GM18868 (cell line): Measurements from ENCODE around the gene KDM1B.
"Not testable (repeated sequence)": the region's sequence is repeated elsewhere in the genome, so short reads cannot be mapped to it uniquely, and the experiment has no call there.

Source experiments
- ATAC-seq: cut with Tn5 transposase; IDR thresholded peaks from one replicate; pipeline ENCODE4 v1.9.1; 2021; ENCODE audit warnings: mild to moderate bottlenecking, moderate library complexity; ENCODE audit not compliant: unreplicated experiment

The KDM1B gene

DNA sequence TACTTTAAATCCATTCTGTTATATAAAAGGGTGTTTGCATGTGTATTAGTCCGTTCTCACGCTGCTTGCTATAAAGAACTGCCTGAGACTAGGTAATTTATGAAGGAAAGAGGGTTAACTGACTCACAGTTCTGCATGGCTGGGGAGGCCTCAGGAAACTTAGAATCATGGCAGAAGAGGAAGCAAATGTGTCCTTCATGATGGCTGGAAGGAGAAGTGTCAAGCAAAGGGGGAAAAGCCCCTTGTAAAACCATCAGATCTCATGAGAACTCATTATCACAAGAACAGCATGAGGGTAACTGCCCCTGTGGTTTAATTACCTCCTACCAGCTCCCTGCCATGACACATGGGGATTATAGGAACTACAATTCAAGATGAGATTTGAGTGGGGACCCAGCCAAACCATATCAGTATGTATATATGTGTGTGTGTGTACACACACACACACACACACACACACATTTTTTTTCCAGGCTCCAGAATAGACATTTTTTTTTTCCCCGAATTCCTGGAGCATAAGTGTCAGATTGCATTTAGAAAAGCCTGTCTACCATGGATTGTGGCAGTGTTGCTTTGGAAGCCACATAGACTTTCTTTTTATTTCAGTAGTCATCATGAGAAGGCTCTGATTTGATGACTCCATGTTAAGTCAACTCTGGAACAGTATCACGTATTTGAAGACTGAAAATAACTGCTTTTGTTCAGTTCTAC, 31.5 kb downstream of the KDM1B start:
- ATAC-seq, result peak; percentile 67

GRCh38 chr6:18187701-18188100, 32.5 kb downstream of the KDM1B start:
- no peak for ATAC-seq

DNA sequence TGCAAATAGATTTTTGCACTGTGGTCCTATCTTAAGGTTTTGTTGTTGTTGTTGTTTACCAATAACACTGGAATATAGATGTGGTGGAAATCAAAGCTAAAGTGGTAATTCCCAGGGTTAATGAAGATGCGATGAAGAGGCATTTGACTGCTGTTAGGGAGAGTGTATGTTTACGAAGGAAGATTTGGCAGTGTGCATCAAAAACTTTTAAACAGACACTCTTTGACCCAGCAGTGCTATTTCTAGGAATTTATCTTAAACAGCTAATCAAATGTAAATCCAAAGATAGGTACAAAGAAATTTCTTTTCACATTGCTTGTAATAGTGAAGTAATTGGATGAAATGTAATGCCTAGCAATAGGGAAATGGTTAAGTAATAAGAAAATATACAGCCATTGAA, 34.0 kb downstream of the KDM1B start:
- ATAC-seq, result no peak

- no peak for ATAC-seq
Observed at GRCh38 chr6:18192026-18192425, 36.8 kb downstream of the KDM1B start.

DNA sequence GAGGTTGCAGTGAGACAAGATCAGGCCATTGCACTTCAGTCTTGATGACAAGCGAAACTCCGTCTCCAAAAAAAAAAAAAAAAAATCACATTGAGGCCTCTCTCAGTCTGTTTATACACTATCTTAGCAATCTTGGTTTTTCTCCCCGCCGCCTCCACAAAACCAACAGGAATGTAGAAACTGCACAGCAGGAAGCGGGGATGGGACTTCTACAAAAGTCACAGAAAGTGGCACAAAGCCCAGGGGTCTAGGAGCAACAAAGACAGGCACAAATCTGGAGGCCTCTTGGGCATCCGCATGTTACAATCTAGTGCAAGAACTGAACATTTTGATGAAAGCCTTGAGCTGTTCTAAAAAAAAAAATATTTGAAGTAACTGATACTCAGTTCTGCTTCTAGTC, 48.6 kb downstream of the KDM1B start:
- ATAC-seq, result no peak

GRCh38 chr6:18204691-18205090, 49.5 kb downstream of the KDM1B start:
- ATAC-seq, result no peak

- ATAC-seq, result no peak
Observed at GRCh38 chr6:18206591-18206990, 51.4 kb downstream of the KDM1B start.

DNA sequence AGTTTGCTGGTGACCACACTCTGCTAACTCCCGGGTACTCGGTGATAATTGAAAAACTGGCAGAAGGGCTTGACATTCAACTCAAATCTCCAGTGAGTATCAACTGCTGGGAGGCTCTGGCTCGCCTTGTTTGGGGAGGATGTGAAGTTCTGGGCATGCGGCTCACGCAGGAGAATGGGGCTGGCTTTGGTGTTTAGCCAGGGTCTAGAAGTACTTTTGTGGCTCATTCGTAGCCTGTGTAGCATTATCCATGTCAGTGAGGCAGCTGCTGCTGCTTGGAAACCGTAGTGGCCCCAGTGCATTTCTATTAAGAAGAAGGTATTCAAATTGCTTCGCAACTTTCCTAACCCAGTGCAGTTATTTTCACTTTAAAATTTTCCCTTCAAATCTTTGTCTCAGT, 52.2 kb downstream of the KDM1B start:
- ATAC-seq, result no peak

DNA sequence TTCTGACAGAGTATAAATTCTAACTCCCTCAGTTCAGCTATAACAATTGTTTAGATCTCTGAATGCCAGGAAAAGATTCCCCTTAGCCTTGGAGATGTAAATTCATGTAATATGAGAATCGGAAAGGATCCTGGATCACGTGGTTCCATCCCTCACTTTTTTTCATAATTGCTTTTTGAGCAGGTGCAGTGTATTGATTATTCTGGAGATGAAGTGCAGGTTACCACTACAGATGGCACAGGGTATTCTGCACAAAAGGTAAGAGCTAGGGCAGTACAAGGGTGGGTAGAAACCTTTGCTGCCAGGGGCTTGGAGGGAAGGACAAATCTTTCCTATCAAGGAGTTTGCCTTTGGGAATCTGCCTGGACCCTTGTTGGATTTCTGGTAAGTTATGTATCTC, 52.7 kb downstream of the KDM1B start:
- ATAC-seq, result no peak

DNA sequence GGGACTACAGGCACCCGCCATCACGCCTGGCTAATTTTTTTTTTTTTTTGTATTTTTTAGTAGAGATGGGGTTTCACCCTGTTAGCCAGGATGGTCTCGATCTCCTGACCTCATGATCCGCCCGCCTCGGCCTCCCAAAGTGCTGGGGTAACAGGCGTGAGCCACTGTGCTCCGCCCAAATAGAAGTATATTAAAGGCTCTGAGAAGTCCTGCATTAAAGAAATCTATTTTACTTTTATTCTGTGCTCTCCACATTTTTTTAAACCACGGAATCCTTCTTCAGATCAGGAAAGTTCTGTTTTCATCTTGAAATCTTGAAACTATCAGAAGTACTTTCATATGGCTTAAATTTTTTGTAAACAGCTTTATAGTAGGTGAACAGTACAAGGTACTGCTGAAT, 53.6 kb downstream of the KDM1B start:
- ATAC-seq, result not testable (repeated sequence)

- no peak for ATAC-seq
Observed at GRCh38 chr6:18209539-18210197, 54.4 kb downstream of the KDM1B start.

GRCh38 chr6:18210707-18211106, 55.5 kb downstream of the KDM1B start:
- ATAC-seq, result no peak

GRCh38 chr6:18211338-18211737, 56.1 kb downstream of the KDM1B start:
- ATAC-seq, result peak; percentile 95

DNA sequence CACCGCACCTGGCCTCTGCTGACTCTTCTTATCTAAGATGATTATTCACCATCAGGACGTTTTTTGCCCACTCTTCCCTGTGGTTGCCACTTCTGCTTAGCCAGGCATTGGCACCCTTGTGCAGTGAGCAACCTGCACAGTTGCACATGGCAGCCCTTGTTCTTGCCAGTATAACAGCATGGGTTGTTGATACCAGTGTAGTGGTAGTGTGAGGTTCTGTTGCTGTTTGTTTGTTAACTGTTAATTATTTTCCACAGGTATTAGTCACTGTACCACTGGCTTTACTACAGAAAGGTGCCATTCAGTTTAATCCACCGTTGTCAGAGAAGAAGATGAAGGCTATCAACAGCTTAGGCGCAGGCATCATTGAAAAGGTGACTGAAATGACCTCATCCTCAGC, 57.0 kb downstream of the KDM1B start:
- no peak for ATAC-seq

- ATAC-seq, result no peak
Observed at GRCh38 chr6:18213439-18213838, 58.2 kb downstream of the KDM1B start.

DNA sequence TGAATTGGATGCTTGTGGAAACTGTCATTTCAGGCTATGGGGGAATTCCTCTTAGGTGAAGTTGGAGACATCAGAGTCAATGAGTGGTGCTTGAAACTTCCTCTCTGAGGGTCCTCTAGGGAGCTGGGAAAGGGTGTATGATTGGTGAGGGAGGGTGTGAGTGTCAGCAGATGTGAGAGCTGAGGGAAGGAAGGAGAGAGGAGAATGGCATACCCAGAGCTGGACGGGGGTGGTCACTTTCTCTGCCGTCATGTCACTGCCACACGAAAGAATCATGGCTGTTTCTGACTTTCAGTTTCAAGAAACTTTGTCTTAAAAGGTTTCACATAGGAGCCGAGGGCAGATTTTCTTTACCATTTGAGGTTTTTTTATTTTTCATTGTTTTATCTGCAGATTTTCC, 58.8 kb downstream of the KDM1B start:
- ATAC-seq, result peak; percentile 20

- no peak for ATAC-seq
Observed at GRCh38 chr6:18215436-18215835, 60.2 kb downstream of the KDM1B start.

DNA sequence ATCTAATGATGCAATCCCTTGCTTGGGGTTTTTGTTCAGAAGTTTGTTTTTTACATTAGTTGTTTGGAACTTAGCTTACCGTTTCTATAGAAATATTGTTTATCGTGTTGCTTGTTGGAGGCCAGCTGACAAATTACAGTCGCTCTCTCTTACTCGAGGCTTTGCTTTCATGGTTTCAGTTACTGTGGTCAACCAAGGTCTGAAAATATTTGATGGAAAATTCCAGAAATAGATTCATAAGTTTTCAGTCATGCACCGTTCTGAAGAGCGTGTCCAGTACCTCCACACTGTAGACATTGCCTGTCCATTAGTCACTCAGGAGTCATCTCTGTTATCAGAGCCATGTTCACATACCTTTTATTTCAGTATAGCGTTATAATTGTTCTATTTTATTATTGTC, 61.2 kb downstream of the KDM1B start:
- ATAC-seq, result no peak

DNA sequence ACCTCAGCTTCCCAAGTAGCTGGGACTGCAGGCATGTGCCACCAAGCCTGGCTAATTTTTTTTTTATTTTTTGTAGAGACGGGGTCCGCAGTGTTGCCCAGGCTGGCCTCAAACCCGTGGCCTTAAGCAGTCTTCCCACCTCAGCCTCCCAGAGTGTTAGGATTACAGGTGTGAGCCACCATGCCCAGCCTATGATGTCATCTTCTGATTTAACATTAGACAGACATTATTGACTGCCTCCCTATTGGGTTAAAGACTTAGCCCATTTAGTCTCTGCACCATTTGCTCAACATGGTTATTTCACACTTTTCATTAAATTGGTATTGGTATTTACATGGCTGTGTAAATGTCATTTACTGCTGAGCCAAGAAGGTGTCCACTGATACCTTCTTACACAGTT, 63.0 kb downstream of the KDM1B start:
- ATAC-seq, result no peak

GRCh38 chr6:18219591-18219990, 64.4 kb downstream of the KDM1B start:
- no peak for ATAC-seq

DNA sequence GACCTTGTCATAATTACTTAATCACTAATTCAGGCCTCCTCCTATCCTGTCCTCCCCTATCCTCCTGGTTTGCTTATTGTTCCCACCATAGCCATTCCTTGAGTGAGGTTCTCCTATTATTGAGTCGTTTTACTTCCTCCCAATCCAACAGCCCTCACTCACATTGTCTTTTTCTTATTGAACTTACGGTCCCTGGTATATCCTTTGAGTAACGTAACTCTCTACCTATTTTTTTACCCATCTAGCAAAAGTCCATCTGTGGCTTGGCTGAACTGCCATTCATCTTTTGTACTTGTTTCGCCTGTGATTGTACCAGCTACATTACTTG, 66.0 kb downstream of the KDM1B start:
- no peak for ATAC-seq

DNA sequence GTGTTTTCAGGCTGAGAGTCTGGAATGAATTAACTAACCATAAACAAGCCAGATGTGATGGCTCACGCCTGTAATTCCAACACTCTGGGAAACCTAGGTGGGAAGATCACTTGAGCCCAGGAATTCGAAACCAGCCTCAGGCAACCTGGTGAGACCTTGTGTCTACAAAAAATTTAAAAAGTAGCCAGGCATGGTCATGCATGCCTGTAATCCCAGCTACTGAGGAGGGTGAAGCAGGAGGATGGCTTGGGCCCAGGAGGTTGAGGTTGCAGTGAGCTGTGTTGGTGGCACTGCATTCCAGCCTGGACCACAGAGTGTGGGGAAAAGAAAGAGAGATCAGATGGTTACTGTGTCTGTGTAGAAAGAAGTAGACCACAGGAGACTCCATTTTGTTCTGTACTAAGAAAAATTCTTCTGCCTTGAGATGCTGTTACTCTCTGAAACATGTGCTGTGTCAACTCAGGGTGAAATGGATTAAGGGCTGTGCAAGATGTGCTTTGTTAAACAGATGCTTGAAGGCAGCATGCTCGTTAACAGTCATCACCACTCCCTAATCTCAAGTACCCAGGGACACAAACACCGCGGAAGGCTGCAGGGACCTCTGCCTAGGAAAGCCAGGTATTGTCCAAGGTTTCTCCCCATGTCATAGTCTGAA, 71.4 kb downstream of the KDM1B start:
- ATAC-seq, result not testable (repeated sequence)
